K562 (cell line): ENCODE results near the gene CBFA2T3. TPM values are rescaled to one million over a fixed set of nuclear protein-coding genes. Genes with fewer than 3 reads are reported as not detected.

Experiments
- CBX1 ChIP-seq: sonication (generic); IDR thresholded peaks from 2 replicates; pipeline ENCODE4 v1.6.1; 2016; ENCODE audit warnings: antibody characterized with exemption, low read depth, mild to moderate bottlenecking
- CHAMP1 ChIP-seq: fragments of 450-650 bp; IDR thresholded peaks from 2 replicates; pipeline ENCODE4 v1.6.1; 2016; ENCODE audit warnings: mild to moderate bottlenecking
- CTCF ChIP-seq, 3 experiments: IDR thresholded peaks in 2 of 3; conservative IDR thresholded peaks in 1 of 3; 2 replicates each; pipeline ENCODE4 v1.5.1; 2011 to 2012; ENCODE audit warnings: low read length in 3 of 3, mild to moderate bottlenecking in 3 of 3, control low read depth in 2 of 3, improper control_type of control experiment in 1 of 3, inconsistent platforms in 1 of 3, low read depth in 1 of 3, mixed read lengths in 1 of 3, moderate library complexity in 1 of 3; ENCODE audit not compliant: insufficient read depth in 2 of 3
- DDX20 ChIP-seq: fragments of 450-650 bp; IDR thresholded peaks from 2 replicates; pipeline ENCODE4 v1.6.1; 2016; ENCODE audit warnings: missing genetic modification characterization, low read depth, mild to moderate bottlenecking, missing compliant biosample characterization, moderate library complexity
- DNMT1 ChIP-seq: fragments of 450-650 bp; IDR thresholded peaks from 2 replicates; pipeline ENCODE4 v1.6.1; 2016; ENCODE audit warnings: antibody characterized with exemption, mild to moderate bottlenecking
- EP300 ChIP-seq: IDR thresholded peaks from 2 replicates; pipeline ENCODE4 v1.6.1; 2012; ENCODE audit warnings: low read length, improper control_type of control experiment
- FOXO4 ChIP-seq: fragments of 450-650 bp; formaldehyde crosslinking; IDR thresholded peaks from 2 replicates; pipeline ENCODE4 v1.4.0; 2020; ENCODE audit warnings: mild to moderate bottlenecking, moderate library complexity
- HOMEZ ChIP-seq: fragments of 250-450 bp; sonication (Bioruptor Pico); IDR thresholded peaks from 2 replicates; pipeline ENCODE4 v1.4.0; 2020; ENCODE audit warnings: mild to moderate bottlenecking, moderate library complexity
- RNF219 ChIP-seq: fragments of 250-450 bp; sonication (Bioruptor Pico); IDR thresholded peaks from 2 replicates; pipeline ENCODE4 v1.5.0; 2022; ENCODE audit warnings: mild to moderate bottlenecking
- SLC30A9 ChIP-seq: fragments of 250-450 bp; sonication (Bioruptor Pico); IDR thresholded peaks from 2 replicates; pipeline ENCODE4 v1.8.0; 2022; ENCODE audit warnings: mild to moderate bottlenecking, moderate library complexity
- SP1 ChIP-seq: sonication (generic); formaldehyde crosslinking; IDR thresholded peaks from 2 replicates; pipeline ENCODE4 v1.8.1; 2022; ENCODE audit warnings: mild to moderate bottlenecking, missing genetic modification reagents
- STAT5A ChIP-seq: IDR thresholded peaks from 2 replicates; pipeline ENCODE4 v1.6.1; 2012; ENCODE audit warnings: low read length, inconsistent platforms, borderline replicate concordance
- THRAP3 ChIP-seq: fragments of 450-650 bp; IDR thresholded peaks from 2 replicates; pipeline ENCODE4 v1.6.1; 2016; ENCODE audit warnings: mild to moderate bottlenecking, inconsistent platforms, borderline replicate concordance
- TRIM24 ChIP-seq, 2 experiments: fragments of 450-650 bp; IDR thresholded peaks; 2 replicates each; pipeline ENCODE4 v1.6.1; 2016
- ZBTB43 ChIP-seq: sonication (generic); formaldehyde crosslinking; IDR thresholded peaks from 2 replicates; pipeline ENCODE4 v1.8.0; 2023; ENCODE audit warnings: mild to moderate bottlenecking, missing genetic modification reagents
- ZKSCAN1 ChIP-seq: fragments of 150-350 bp; IDR thresholded peaks from 2 replicates; pipeline ENCODE4 v1.6.1; 2016; ENCODE audit warnings: low read depth, low read length
- ZNF778 ChIP-seq: fragments of 450-650 bp; formaldehyde crosslinking; IDR thresholded peaks from 2 replicates; pipeline ENCODE4 v1.4.0; 2020; ENCODE audit warnings: mild to moderate bottlenecking, moderate library complexity
- polyA plus RNA-seq, 8 experiments: library from polyadenylated mRNA; depleted of rRNA in 4 of 8; stranded (reverse) in 5 of 8; unstranded in 3 of 8; fragments of >200 nt; fragmentation: Nextera tagmentation in 2 of 8; fragmentation: Illumina TruSeq in 1 of 8; extraction: Ambion mirVana in 2 of 8; extraction: Trizol in 1 of 8; gene quantifications; 2 replicates each; pipeline versions ENCODE4 v1.2.1 to v1.2.3, GENCODE V29; 2011 to 2014; ENCODE audit warnings: inconsistent platforms in 1 of 8, missing spikeins in 1 of 8
- total RNA-seq, 7 experiments: library from RNA; depleted of rRNA in 6 of 7; stranded (reverse); fragments of >200 nt in 6 of 7; fragmentation: Illumina TruSeq in 2 of 7; extraction: Trizol in 2 of 7; gene quantifications; 2 replicates each; pipeline versions ENCODE4 v1.2.1 to v1.2.3, GENCODE V29; 2011 to 2021; ENCODE audit warnings: low replicate concordance in 1 of 7

The CBFA2T3 gene
- total and polyA plus RNA-seq, 9 of the 15 experiments (the other 6 are each of a cell fraction or from before 2014, with no cell fraction given), result 2.3 to 145 (median 6.7) TPM

- TF ChIP-seq RNF219 (CRISPR knock-in tag), result no peak
- peak; percentile 98 for TF ChIP-seq STAT5A
- no peak for TF ChIP-seq ZNF778 (CRISPR knock-in tag)
- peak; percentile 99 for TF ChIP-seq EP300
- no peak for TF ChIP-seq ZBTB43 (CRISPR knock-in tag)
- TF ChIP-seq DDX20 (tag), result peak; percentile 73; the same call in 1 of the 2 replicates
- TF ChIP-seq SLC30A9, result no peak
- peak; percentile 99 for TF ChIP-seq TRIM24 (IDR thresholded peaks at IDR 0.05)
- TF ChIP-seq CBX1, result peak; percentile 59; the same call in 1 of the 2 replicates
- peak; percentile 99 for TF ChIP-seq CHAMP1
- 0 out of 2 replicates have a peak, but pooled peaks have one; percentile 63 for TF ChIP-seq HOMEZ (CRISPR knock-in tag)
- peak; percentile 95 for TF ChIP-seq SP1 (CRISPR knock-in tag)
- no peak for TF ChIP-seq DNMT1
- no peak for TF ChIP-seq THRAP3
- TF ChIP-seq FOXO4, result peak; percentile 82; the same call in 1 of the 2 replicates
- TF ChIP-seq CTCF (IDR thresholded peaks at IDR 0.05 in 2 of 3, conservative IDR thresholded peaks at IDR 0.05 in 1 of 3; ENCODE audit: insufficient read depth in 2 of 3, low read depth in 1 of 3, low read length in 3 of 3), result peak in 2 of 3 experiments; percentile 5 to 11; a peak in 1 of 6 replicates
- peak; percentile 84 for TF ChIP-seq ZKSCAN1
Observed at GRCh38 chr16:89004209-89004831, 27.3 kb upstream of the CBFA2T3 start (continued).
